Breast epithelium (tissue), 3 donors: ENCODE measurements around the gene CEP78.

ENCODE experiments used
- POLR2A ChIP-seq: fragments of 450-650 bp; IDR thresholded peaks from one replicate; pipeline ENCODE4 v1.6.1; 2016; ENCODE audit warnings: antibody characterized with exemption, mild to moderate bottlenecking, moderate library complexity
- POLR2AphosphoS5 ChIP-seq, 3 donors: sonication (generic); formaldehyde crosslinking; IDR thresholded peaks; one replicate each; pipeline ENCODE4 v1.6.1; 2017; ENCODE audit warnings: antibody characterized with exemption in 3 of 3
- TF ChIP-seq, protein P1 (sequence below), 3 donors: fragments of 450-650 bp; IDR thresholded peaks; one replicate each; pipeline ENCODE4 v1.5.1; 2016 to 2017; ENCODE audit warnings: antibody characterized with exemption in 3 of 3, mild to moderate bottlenecking in 3 of 3, moderate library complexity in 3 of 3

DNA sequence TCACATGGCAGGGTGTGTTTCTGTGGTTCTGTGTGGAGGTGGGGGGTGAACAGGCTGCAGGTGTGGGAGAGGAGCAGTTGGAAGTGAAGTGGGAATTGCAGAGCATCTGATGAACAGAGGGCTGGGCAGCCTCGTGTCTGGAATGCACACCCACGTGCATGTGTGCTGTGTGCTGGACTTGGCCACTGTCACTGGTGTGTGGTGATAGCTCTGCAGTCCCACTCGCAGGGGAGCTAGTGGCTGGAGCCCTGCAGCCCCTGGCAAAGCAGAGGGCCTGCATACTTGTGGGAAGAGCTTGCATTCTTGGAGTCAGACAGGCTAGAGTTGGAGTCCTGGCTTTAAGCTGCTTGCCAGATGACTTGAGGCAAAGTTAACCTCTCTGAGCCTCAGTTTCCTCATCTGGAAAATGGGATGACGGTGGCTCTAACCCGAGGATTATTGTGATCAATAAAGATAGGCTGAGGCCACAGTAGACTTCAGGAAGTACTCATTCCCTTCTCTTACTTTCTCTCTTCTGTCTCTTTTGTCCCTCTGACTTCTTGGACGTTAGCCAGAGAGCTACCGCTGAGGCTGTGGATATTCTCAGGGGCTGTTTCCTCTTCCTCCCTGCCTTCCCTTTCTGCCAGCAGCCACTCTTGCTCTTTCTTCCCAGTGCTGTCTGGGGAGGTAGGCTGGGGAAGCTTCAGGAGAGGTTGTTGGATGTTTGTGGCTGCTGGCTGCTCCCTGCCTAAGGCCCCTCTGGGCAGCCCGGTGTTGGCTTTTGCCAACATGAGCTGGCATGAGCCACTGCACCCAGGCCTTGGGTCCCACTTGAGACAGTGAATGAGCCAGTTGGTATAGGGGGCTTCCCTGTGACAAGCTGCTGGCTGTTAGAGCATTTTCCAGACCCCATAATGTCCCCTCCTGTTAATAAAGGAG, 79.3 kb downstream of the CEP78 start:
- TF ChIP-seq POLR2AphosphoS5 (IDR thresholded peaks at IDR 0.05) = no peak
- TF ChIP-seq, protein P1, sequence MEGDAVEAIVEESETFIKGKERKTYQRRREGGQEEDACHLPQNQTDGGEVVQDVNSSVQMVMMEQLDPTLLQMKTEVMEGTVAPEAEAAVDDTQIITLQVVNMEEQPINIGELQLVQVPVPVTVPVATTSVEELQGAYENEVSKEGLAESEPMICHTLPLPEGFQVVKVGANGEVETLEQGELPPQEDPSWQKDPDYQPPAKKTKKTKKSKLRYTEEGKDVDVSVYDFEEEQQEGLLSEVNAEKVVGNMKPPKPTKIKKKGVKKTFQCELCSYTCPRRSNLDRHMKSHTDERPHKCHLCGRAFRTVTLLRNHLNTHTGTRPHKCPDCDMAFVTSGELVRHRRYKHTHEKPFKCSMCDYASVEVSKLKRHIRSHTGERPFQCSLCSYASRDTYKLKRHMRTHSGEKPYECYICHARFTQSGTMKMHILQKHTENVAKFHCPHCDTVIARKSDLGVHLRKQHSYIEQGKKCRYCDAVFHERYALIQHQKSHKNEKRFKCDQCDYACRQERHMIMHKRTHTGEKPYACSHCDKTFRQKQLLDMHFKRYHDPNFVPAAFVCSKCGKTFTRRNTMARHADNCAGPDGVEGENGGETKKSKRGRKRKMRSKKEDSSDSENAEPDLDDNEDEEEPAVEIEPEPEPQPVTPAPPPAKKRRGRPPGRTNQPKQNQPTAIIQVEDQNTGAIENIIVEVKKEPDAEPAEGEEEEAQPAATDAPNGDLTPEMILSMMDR (IDR thresholded peaks at IDR 0.05) = no peak
- TF ChIP-seq POLR2A = no peak
